ENCODE results near the gene CCDC102A.
A peak's percentile ranks its signal among the peaks of the same experiment; 100 is the strongest.
"Not testable (repeated sequence)": the region's sequence is repeated elsewhere in the genome, so short reads cannot be mapped to it uniquely, and the experiment has no call there.

Gene CCDC102A

DNA sequence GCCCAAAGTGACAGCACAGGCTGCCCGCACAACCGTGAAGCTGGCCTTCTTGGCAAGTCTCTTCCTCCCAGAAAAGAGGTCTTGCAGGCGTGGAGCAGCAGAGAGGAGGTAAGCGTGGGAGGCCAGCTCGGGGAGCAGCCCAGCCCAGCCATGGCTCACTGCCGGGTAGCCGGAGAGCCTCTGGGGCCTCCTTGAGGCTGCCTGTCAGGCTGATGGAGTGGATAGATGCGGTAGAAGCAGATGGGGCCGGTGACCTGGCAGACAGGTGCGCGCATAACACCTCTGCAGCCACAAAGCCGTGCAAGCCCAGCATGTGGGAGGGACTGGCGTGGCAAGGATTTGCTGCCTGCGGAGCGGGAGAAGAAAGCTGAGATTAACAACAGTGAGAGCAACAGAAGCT is 33.0 kb downstream of the CCDC102A start:
- DNase-seq (ENCODE audit: low read depth in 1 of 2, low spot score in 1 of 2): no peak

DNA sequence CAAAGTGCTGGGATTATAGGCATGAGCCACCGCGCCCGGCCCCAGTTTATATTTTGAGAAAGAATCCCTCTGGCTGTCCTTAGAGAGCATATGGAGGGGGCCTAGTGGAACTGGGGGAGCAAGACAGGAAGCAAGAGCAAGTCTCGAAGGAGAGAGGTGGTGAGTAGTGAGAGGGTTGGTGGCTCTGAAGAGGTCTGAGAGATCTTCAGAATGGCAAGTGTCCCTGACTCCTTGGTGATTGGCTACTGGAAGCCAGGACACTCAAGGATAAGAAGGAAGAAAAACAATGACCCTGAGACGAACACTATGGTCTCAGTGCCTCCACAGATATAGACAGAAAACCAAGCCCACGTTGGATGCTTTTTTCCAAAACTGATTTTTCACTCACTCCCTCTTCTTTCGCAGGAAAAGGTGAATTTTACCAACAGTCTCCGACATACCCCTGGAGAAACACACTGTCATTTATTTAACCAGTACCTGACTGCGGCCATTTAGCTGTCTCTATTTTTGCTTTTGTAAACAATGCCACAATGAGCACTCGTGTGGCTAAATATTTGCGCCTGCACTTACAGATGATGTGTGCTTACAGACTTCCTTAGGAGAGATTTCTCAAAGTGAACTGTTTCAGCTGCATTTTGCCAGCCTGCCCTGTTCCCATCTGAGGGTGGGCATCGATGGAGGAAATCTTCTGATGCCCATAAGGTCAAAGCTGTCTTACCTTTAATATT is 34.2 kb downstream of the CCDC102A start:
- DNase-seq (ENCODE audit: low read depth in 1 of 2, low spot score in 1 of 2): no peak

DNA sequence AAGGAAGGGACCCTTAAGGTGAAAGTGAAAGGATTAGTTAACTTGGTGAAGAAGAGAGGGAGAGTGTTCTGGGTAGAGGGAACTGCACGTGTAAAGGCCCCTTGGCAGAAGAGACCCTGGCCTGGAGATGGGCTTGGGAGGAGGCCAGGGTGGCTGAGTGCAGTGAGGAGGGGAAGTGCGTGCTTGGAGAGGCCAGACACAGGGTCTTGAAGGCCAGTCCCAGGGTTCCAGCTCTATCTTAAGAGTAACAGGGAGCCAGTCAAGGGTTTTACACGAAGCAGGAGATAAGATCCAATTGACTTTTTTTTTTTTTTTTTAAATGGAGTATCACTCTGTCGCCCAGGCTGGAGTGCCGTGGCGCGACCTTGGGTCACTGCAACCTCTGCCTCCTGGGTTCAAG is 34.9 kb downstream of the CCDC102A start:
- no peak for DNase-seq (ENCODE audit: low read depth in 1 of 2, low spot score in 1 of 2)

DNA sequence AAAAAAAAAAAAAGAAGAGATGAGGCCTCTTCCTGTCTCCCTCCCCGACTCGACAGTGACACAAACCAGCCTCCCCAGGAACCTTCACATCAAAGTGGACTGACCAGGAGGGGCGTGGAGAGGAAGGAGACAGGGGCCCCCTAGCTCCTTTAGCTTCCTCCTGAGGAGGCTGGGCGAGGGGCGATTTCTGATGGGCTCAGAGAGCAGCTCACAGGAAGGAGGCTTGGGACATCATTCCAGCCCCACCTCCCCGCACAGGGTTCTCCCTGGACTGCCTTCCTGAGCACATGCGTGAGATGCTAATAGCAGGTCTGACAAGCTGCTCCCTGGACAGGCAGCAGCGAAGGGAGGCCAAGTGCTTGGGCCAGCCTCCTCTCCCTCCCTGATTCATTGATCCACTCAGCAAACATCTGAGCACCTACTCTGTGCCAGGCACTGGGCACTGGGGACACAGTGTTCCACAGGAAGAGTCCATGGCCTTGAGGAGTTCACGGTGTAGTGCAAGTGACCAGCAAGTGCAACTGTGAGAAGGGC is 35.7 kb downstream of the CCDC102A start:
- DNase-seq (ENCODE audit: low read depth in 1 of 2, low spot score in 1 of 2): no peak

DNA sequence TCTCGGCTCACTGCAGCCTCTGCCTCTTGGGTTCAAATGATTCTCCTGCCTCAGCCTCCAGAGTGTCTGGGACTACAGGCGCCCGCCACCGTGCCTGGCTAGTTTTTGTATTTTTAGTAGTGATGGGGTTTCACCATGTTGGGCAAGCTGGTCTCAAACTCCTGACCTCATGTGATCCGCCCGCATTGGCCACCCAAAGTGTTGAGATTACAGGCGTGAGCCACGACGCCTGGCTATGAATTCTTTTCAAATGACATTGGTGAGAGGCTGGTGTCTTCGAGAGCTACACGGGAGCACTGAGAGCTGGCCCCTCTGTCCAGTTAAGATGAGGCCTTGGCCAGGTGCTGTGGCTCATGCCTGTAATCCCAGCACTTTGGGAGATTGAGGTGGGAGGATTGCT is 36.4 kb downstream of the CCDC102A start:
- not testable (repeated sequence) for DNase-seq (ENCODE audit: low read depth in 1 of 2, low spot score in 1 of 2)

DNA sequence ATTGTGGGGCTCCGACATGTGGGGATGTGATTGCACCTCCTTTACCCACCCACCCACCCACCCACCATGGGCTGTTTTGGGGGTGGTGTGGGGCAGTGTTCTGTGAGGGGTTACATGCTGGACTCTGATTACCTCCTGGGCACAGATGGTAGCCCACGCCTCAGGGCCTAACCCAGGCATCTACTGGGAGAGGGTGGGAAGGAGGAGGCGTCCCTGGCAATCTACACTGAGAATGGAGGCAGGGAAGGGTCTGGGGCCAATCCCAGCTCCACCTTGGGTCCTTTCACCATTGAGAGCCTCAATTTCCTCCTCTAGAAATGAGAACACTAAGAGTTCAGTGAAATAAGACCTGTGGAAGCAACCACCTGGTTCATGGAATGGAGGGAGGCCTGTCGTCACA is 38.3 kb downstream of the CCDC102A start:
- no peak for DNase-seq (ENCODE audit: low read depth in 1 of 2, low spot score in 1 of 2)

DNA sequence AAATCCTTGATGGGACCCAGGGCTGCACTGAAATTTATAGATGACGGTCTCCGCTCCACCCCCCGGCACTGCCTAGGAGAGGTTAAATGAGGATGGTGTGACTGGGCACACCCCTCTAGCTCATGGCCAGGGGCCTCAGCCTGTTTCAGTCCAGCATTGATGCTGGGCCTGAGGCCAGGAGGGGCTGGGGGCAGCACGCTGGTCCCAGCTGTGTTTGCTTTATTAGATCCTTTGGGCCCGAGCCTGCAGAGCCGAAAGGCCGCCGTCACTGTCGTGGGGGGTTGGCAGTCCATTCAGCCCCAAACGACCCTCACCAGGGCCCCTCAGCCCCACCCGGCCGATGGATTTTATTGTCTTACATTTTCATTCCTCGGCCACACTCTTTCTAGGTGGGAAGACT is 39.2 kb downstream of the CCDC102A start:
- no peak for DNase-seq (ENCODE audit: low read depth in 1 of 2, low spot score in 1 of 2)

DNA sequence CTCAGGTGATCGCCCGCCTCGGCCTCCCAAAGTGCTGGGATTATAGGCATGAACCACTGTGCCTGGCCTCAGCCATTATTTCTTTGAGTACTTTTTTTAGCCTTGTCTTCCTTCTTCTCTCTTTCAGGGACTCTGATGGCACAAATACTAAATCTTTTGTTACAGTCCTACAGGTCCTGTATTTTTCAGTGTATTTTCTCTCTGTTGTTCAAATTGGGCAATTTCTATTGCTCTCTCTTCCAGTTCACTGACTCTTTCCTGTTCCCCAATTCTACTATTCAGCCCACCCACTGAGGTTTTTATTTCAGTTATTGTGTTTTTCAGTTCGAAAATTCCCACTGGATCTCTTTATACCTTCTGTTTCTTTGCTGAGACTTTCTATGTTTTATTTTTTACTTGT is 42.6 kb downstream of the CCDC102A start:
- no peak for DNase-seq (ENCODE audit: low read depth in 1 of 2, low spot score in 1 of 2)

DNA sequence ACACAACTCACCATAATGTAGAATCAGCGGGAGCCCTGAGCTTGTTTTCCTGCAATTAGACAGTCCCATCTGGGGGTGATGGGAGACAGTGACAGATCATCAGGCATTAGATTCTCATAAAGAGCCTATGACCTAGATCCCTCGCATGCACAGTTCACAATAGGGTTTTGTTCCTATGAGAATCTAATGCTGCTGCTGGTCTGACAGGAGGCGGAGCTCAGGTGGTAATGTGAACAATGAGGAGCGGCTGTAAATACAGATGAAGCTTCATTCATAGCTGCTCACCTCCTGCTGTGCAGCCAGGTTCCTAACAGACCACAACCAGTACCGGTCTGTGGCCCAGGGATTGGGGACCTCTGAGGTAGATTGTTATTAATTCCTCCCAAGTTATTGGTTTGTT is 47.1 kb downstream of the CCDC102A start:
- DNase-seq (ENCODE audit: low read depth in 1 of 2, low spot score in 1 of 2): no peak

DNA sequence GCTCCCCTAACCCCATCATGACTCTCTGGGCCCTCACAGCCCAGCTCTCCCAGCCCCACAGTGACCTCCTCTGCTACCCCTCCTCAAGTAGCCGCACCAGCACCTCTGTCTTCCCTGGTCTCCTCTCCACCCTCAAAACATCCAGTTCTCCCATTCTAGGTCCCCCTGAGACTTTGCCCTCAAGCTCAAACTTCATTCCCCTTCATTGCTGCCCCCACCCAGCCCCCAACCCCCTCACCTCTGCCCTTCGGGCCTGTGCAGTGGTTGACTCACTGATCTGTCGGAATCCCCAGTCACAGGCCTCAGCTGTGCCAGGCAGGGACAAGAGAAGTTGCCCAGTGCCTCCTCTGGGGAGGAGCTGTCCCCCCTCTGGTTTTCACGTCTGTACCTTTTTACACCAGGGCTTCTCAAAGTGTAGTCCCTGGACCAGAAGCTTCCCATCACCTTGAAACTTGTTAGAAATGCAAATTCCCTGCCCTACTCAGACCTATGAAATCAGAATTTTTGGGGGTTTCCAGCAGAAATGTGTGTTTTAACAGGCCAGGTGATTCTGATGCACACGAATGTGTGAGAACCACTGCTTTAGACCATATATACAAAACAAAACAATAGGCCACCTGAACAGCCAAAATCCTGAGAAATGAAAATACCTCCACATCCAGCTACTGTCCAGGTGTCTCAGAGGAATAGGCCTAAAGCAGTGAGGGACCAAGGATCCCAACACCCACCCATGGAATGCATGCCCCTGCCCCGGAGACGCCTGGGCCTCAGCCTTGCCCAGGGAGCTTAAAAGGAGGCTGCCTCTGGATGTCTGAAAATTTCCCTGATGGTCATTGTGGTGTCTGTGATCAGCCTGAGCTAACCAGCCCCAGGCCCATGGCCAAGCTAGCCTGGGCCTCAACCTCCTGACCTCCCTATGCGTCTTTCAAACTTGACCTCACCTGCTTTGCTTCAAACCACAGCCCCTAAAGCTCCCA is 49.2 kb downstream of the CCDC102A start:
- no peak for DNase-seq (ENCODE audit: low read depth in 1 of 2, low spot score in 1 of 2)

DNA sequence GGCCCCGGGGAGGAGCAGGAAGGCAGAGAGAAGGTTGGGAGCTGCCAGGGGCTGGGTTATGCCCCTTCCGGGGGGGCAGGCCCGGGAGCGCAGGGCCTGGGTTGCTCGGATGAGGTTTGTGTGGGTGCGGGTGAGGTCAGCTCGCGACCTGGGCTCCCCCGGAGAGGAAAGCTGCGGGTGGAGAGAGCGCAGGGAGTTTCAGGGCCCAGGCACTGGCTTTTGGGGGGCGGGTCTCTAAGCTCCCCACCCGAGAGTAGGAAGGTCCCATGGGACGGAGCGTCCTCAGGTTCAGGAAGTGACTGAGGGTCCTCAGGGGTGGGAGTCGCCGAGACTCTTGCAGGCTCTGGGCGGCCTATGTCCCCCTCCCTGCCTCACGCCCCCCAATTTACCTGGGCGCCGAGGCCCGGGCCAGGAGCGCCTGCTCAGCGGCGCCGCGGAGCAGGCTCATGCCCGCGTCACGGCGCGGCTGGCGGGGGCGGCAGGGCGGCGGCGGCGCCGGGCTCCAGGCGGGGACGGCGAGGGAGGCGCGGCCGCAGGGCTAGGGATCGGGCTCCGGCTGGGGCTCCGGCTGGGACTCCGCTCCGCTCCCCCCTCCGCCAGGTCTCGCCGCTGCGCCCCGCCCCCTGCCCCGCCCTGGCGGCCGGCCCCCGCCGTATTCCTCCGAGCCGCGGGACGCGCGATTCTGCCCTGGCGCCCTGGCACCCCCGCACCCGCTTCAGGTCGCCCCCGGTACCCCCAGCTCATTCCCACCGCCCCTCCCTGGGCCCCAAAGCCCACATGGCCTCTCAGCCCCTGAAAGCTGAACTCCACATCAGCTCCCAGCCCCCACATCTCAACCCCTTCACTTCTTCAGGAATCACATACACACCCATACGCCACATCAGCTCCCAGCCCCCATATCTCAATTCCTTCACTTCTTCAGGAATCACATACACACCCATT is 50.2 kb downstream of the CCDC102A start, which contains the start of gene DOK4:
DOK4 (minus strand) TSS at position 578 of the 942 bp plus-strand sequence. CDS start 6,986 bp downstream, outside the sequence.
- peak; percentile 62 to 65 for DNase-seq (ENCODE audit: low read depth in 1 of 2, low spot score in 1 of 2)

DNA sequence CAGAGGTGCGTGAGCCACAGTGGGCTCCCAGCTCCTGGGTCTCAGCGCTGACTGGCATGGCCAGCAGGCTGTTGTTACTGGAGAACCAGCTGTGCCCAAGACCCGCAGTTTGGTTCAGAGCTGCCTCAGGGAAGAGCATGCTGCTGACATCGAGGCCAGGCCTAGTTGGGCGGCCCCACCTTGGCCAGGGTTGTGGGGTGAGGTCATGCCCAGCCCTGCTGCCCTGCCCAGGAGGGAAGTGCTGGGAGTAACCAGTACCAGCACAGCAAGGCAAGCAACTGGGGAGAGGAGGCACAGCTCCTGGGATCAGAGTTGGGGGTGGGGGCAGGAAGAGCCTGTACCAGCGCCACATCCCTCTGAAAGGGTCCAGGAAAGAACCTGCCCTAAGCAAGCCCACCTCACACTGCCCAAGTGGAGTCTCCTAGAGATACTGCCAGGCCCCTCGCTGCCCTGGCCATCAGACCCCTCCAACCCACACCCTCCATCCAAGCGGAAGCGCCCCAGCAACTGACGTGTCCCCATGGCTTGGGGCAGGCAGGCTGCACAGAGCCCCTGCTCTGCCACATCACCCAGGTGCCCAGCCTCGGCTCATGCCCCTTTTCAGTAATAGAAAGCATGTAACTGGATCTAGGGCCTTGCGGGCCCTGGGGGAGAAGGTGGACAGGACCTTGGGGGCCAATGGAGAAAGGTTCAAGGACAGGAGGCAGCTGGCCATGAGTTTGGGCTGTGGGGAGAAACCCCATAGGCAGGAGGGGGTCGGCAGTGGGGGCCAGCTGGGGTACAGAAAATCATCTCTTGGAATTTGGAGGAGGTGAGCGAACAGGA is 51.1 kb downstream of the CCDC102A start:
- DNase-seq (ENCODE audit: low read depth in 1 of 2, low spot score in 1 of 2): no peak

DNA sequence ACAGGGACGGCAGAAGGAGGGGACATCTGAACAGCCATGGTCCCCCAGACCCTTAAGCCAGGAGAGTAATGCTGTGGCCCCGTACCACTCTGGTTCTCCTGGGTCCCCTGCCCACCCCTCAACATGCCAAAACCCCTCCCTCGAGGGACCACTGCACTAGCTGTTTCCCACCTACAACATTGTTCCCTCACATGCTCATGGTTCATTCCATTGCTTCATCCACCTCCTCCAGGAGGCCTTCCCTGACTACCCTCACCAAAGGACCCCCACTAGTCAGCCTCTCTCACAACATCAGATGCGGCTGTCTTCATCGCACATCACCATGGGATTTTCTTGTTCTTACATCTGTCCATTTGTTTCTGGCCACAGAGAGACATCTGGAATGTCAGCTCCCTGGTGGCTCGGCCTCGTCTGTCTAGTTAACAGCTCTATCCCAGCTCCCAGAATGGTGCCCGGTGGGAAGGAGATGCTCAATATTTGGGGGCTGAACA is 51.8 kb downstream of the CCDC102A start:
- no peak for DNase-seq (ENCODE audit: low read depth in 1 of 2, low spot score in 1 of 2)

DNA sequence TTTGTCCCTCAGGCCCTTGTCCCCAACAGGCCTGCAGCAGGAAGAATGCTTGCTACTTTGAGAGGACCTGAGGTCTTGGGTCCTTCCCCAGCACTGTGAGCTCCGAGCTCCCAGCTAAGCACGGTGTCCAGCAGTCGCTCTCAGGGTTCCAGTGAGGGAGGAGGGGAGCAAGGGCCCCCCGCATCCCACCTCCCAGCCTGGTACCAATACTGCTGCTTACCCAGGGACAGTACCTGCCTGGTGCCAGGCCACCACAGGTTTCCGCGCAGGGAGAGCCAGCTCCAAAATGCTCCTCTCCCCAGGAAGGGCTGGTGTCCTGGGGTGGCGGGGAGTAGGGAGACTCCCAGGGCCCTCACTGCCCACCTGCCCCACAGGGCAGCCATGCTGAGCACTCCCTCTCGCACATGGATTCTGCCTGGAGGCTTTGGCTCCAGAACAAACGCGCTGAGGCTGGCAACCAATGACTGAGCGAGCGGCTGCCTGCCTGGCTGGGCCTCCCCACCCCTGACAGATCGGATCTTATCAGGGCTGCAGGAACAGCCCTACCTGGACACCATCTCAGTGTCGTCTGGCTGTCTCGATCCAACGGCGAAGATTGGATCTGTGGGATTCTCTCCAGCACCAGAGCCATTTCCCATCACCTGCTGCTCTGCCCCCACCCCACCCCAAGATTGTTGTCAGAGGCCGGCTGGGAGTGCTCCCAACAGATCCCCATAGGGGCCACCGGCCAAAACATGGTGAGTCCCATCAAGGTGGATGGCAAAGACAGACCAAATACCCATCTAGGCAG is 52.5 kb downstream of the CCDC102A start:
- no peak for DNase-seq (ENCODE audit: low read depth in 1 of 2, low spot score in 1 of 2)

DNA sequence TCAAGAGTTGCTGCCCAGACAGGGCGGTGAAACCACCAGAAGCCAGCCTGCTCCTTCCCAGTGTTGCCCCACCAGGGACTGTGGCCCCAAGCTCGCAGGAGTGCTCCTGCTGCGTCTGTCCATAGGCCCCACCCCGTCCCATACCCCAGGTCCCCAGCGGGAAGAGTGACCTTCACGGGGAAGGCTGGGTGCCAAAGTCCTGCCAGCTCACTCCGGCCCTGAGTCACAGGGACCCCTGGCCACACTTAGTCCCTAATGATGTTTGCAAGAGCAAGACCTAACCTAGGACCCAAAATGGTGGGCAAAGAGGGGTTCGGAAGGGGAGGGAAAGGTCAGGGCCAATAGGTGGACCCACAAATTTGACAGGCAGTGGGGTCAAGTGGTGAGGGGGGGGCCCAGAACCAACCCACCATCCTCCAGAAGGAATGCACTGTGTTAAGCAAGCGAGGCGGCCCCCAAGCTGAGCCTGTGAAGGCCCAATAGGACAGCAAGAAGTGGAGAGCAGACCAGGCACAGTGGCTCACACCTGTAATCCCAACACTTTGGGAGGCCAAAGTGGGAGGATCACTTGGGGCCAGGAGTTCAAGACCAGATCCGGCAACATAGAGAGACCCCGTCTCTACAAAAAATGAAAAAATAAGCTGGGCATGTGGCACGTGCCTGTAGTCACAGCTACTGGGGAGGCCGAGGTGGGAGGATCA is 53.4 kb downstream of the CCDC102A start:
- DNase-seq (ENCODE audit: low read depth in 1 of 2, low spot score in 1 of 2): no peak

DNA sequence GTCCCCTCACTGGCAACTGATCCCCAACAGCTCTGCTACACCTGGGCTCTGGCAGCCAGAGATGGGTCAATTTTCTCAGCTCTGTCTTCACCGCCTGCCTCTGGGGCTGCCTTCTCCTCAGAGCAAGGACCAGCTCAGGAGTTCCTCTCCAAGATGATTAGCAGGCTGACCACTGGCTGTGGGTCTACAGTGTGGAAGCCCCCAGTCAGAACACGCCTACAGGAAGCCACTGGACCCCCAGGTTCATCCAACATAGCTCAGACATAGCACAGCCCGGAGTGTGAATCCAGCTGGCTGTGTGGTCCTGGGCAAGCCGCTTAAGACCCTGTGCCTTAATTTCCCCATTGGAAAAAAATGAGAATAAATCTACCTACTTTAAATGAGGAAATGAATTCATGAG is 55.0 kb downstream of the CCDC102A start:
- DNase-seq (ENCODE audit: low read depth in 1 of 2, low spot score in 1 of 2): no peak

DNA sequence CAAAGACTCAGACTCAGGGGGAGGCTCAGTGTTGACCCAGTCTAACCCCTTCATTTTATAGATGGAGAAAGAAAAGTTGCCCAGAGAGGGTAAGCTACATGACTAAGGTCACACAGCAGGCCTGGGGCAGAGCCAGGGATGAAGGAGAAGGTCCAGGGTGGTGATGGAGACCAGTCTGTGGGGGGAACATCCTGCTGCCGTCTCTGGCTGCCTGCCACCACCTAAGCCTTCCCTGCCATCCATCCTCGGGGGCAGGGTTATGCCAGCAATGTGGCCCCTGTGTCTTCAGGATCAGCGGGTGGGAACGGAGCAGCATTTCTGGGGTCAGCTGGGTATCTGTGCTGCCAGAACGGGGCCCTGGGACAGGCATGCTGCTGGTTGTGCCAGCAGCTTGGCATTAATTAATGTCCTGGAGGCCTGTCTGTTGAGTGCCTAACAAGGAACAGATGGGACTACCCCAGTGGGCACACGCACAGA is 55.6 kb downstream of the CCDC102A start:
- DNase-seq (ENCODE audit: low read depth in 1 of 2, low spot score in 1 of 2): no peak
